Fibroblast of villous mesenchyme (primary cell): ENCODE data around the gene SART1. TPM values are rescaled to one million over a fixed set of nuclear protein-coding genes. Genes with fewer than 3 reads are reported as not detected.

ENCODE experiments used
- DNase-seq: peaks from one replicate; pipeline ENCODE4 v3.0.0-alpha.2; 2010; ENCODE audit warnings: low read depth
- H3K4me3 ChIP-seq: 2 replicates; pipeline ENCODE4 v1.5.1; 2011; ENCODE audit warnings: low read depth, mild to moderate bottlenecking, low read length
- total RNA-seq: library from RNA; depleted of rRNA; stranded (reverse); fragments of >200 nt; gene quantifications from 2 replicates; pipeline ENCODE4 v1.2.3, GENCODE V29; 2012
- TF ChIP-seq, protein P1 (sequence below): IDR thresholded peaks from 2 replicates; pipeline ENCODE4 v1.5.1; 2012; ENCODE audit warnings: low read depth, mild to moderate bottlenecking, low read length; ENCODE audit not compliant: insufficient read depth

Gene SART1
- total RNA-seq, 1 donor = 25.5 TPM

DNA sequence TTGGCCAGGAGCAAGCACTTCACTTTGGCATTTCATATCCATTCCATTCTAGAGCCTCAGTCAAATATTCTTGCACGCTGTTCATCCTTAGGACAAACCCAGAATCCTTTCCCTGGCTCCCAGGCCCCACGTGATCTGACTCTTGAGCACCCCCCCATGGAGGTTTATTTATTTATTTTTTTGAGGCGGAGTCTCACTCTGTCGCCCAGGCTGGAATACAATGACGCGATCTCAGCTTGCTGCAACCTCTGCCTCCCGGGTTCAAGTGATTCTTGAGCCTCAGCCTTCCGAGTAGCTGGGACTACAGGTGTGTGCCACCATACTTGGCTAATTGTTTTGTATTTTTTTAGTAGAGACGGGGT, 29.0 kb upstream of the SART1 start:
- DNase-seq = peak; percentile 32
- TF ChIP-seq, protein P1, sequence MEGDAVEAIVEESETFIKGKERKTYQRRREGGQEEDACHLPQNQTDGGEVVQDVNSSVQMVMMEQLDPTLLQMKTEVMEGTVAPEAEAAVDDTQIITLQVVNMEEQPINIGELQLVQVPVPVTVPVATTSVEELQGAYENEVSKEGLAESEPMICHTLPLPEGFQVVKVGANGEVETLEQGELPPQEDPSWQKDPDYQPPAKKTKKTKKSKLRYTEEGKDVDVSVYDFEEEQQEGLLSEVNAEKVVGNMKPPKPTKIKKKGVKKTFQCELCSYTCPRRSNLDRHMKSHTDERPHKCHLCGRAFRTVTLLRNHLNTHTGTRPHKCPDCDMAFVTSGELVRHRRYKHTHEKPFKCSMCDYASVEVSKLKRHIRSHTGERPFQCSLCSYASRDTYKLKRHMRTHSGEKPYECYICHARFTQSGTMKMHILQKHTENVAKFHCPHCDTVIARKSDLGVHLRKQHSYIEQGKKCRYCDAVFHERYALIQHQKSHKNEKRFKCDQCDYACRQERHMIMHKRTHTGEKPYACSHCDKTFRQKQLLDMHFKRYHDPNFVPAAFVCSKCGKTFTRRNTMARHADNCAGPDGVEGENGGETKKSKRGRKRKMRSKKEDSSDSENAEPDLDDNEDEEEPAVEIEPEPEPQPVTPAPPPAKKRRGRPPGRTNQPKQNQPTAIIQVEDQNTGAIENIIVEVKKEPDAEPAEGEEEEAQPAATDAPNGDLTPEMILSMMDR = no peak
- H3K4me3 ChIP-seq = no peak overlapping the region

DNA sequence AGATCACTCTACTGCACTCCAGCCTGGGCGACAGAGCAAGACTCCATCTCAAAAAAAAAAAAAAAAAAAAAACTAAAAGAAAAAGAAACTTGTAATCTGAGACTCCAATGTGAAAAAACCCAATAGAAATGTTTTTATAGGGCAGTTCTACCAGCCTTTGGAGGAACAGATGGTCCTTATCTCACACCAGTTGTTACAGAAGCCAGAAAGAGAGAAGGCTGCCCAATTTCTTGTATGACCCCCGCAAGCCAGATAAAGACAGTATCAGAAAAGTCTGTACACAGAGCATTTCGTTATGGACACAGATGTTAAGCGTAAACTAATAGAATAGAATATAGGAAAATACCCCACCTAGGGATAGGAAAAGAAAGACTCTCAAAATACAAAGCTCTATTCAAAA, 27.5 kb upstream of the SART1 start:
- DNase-seq = peak; percentile 71
- TF ChIP-seq, protein P1 = no peak
- H3K4me3 ChIP-seq = no peak overlapping the region

DNA sequence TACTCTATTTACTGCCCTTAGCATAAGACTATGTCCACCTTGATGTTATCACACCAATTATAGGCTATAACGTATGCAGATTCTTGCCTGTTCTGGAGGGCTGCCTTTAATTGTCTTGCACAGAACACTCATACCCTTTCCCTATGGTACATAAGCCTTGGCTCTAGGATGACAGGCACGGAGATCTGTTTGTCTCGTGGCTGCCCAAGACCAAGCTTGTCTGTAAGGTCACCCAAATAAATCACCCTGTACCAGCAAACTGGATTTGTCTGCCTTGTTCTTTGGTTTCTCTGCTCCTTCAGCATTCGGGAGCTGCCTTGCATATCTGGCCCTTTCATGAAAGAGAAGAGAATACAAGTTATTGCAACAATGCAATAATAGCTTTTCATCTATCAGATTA, 23.8 kb upstream of the SART1 start:
- DNase-seq = no peak
- no peak overlapping the region for H3K4me3 ChIP-seq
- TF ChIP-seq, protein P1 = no peak

DNA sequence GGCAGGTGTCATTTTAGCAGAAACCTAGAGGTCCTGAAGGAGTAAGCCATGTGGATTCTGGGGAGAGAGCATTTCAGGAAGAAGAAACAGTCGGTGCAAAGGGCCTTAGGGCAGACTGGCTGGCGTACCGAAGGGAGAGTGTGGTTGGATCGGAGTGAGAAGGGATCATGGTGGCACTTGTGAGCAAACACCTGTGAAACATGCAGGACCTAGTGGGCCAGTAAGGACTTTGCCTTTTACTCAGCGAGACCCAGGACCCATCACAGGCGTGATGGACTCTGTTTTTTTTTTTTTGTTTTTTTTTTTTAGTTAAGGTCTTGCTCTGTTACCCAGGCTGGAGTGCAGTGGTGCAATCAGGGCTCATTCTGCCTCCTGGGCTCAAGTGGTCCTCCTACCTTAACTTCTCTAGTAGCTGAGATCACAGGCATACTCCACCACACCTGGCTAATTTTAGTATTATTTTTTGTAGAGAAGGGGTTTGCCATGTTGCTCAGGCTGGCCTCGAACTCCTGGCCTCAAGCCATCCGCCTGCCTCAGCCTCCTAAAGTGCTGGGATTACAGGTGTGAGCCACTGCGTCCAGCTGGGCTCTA, 19.7 kb upstream of the SART1 start:
- TF ChIP-seq, protein P1 = no peak
- DNase-seq = no peak
- H3K4me3 ChIP-seq = no peak overlapping the region

DNA sequence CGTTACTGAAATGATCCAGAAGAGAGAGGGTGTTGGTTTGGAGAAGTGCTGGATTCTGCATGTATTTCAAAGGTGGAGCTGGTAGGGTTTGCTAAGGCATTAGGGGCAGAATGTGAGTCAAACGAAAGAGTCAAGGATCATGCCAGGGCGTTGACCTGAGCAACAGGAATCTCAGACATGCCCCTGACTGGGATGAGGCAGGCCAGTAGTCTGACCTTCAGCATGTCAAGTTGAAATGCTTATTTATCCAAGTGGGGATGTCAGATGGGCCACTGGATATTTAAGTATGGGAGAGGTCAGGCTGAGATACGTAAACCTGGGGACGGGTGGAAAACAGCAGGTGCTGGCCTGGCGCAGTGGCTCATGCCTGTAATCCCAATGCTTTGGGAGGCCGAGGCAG, 19.0 kb upstream of the SART1 start:
- TF ChIP-seq, protein P1 = no peak

DNA sequence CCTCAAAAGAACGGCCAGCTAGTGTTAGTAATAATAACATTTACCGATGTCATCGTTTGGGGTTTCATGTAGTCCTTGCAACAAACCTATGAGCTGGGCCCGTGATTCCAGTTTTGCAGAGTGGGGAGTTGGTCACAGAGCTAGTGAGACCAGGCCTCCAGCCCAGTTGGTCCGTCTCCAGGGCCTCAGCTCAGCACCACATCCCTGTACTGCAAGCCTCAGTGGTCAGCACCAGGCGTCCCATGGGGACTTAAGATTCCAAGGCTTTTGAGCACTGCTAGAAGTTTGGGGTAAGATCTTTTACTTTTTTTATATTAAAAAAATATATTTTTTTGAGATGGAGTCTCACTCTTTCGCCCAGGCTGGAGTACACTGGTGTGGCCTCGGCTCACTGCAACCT, 17.3 kb upstream of the SART1 start:
- DNase-seq = no peak
- TF ChIP-seq, protein P1 = no peak
- H3K4me3 ChIP-seq = no peak overlapping the region

More for the DNA sequence above, 19.0 kb upstream of the SART1 start:
- DNase-seq = no peak
- H3K4me3 ChIP-seq = no peak overlapping the region

DNA sequence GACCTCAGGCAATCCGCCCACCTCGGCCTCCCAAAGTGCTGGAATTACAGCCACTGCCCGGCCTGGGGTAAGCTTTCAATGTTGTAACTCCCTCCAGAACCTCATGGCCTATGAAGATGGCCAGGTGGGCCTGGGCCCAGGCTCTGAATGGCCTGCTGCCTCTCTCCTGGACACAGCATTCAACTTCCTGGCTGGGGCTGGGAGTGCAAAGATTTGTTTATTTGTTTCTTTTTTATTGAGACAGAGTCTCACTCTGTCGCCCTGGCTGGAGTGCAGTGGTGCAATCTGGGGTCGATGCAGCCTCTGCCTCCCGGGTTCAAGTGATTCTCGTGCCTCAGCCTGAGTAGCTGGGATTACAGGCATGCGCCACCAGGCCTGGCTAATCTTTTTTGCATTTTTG, 16.8 kb upstream of the SART1 start:
- no peak for DNase-seq
- H3K4me3 ChIP-seq = no peak overlapping the region

More for the DNA sequence above, 16.8 kb upstream of the SART1 start:
- TF ChIP-seq, protein P1 = no peak
